ENCODE measurements around the gene C1QC. TPM values are rescaled to one million over a fixed set of nuclear protein-coding genes. Genes with fewer than 3 reads are reported as not detected.

C1QC gene
- total and polyA plus RNA-seq, 2 experiments from 2014 or later = not detected

GRCh38 chr1:22688466-22688865 is 45.0 kb downstream of the C1QC start:
- TF ChIP-seq JUNB (IDR thresholded peaks at IDR 0.05; ENCODE audit: unreplicated experiment) (no peak), POLR2AphosphoS5 (IDR thresholded peaks at IDR 0.05; ENCODE audit: low read depth) (no peak), EZH2 (IDR thresholded peaks at IDR 0.05; ENCODE audit: low read depth, unreplicated experiment) (no peak), ZNF462 (CRISPR knock-in tag; IDR thresholded peaks at IDR 0.05) (no peak), CTCF (conservative IDR thresholded peaks at IDR 0.05; ENCODE audit: low read depth in 2 of 2) (no peak), CREB1 (CRISPR knock-in tag; IDR thresholded peaks at IDR 0.05; ENCODE audit: low read depth) (no peak), NANOG (IDR thresholded peaks at IDR 0.05; ENCODE audit: borderline replicate concordance) (no peak), STAT1 (IDR thresholded peaks at IDR 0.05; ENCODE audit: unreplicated experiment) (no peak)
- no peaks in the 10 kb centered on the region for H3K9me2 ChIP-seq (ENCODE audit: insufficient read depth)
- H3K27me3 ChIP-seq (ENCODE audit: insufficient read depth) = no peaks in the 10 kb centered on the region
- H3K36me3 Mint-ChIP-seq (ENCODE audit: low read depth) = no peaks in the 10 kb centered on the region
- H3F3A ChIP-seq (replicated peaks; ENCODE audit: low read depth) = no peaks in the 10 kb centered on the region
- H3K27ac ChIP-seq (ENCODE audit: low read depth) = no peak overlapping the region
- H3K36me3 ChIP-seq (ENCODE audit: insufficient read depth) = no peaks in the 10 kb centered on the region
- H3K27ac Mint-ChIP-seq = no peak overlapping the region
- H3K4me3 ChIP-seq = no peak overlapping the region
- H3K4me2 ChIP-seq = no peak overlapping the region
- peaks cover 9% of the 10 kb centered on the region for H3K27me3 Mint-ChIP-seq (ENCODE audit: insufficient read depth, low read depth, poor library complexity)
- H3K4me3 Mint-ChIP-seq = no peak overlapping the region
- H3K79me2 ChIP-seq (replicated peaks; ENCODE audit: insufficient read depth) = no peaks in the 10 kb centered on the region
- peaks cover 7% of the 10 kb centered on the region for H3K4me1 Mint-ChIP-seq
- no peaks in the 10 kb centered on the region for H3K4me1 ChIP-seq (ENCODE audit: insufficient read depth)
- DNase-seq (ENCODE audit: low spot score) (no peak), ATAC-seq (no peak)
- H3K9me3 Mint-ChIP-seq = no peaks in the 10 kb centered on the region; the same call in 2 of the 3 replicates
- H2AFZ ChIP-seq = no peak overlapping the region
- H4K20me1 ChIP-seq (replicated peaks; ENCODE audit: insufficient read depth) = no peaks in the 10 kb centered on the region; the same call in 1 of the 2 replicates
